B cell (primary cell): ENCODE results near the gene CDC5L. TPM values are rescaled to one million over a fixed set of nuclear protein-coding genes. Genes with fewer than 3 reads are reported as not detected.

Experiments used
- ATAC-seq: fragments of 200-7000 bp; cut with Tn5 transposase; one replicate; pipeline ENCODE4 v1.10.0; 2021; ENCODE audit warnings: low read depth, mild to moderate bottlenecking, moderate number of reproducible peaks, moderate library complexity
- CTCF ChIA-PET: fragments of 350-600 bp; sonication (Branson Sonifier 250); formaldehyde crosslinking; loops from one replicate; lab custom pipeline; 2021; ENCODE audit warnings: antibody characterized with exemption, inconsistent platforms; lab: Charles Lee
- POLR2A ChIA-PET: fragments of 350-600 bp; sonication (Branson Sonifier 250); formaldehyde crosslinking; loops from one replicate; lab custom pipeline; 2021; ENCODE audit warnings: antibody characterized with exemption; lab: Charles Lee
- DNase-seq: peaks from one replicate; pipeline ENCODE4 v3.0.0; 2013
- H2AFZ ChIP-seq: 2 replicates; pipeline ENCODE4 v1.6.1; 2012; ENCODE audit warnings: mild to moderate bottlenecking, low read depth, low read length; ENCODE audit not compliant: insufficient read depth, poor library complexity, severe bottlenecking
- H3K27ac ChIP-seq, 2 donors: 1 replicate in 1 of 2; 2 replicates in 1 of 2; pipeline ENCODE4 v1.5.1; 2012 to 2013; ENCODE audit warnings: low read length in 2 of 2, mild to moderate bottlenecking in 2 of 2, moderate library complexity in 1 of 2
- H3K27me3 ChIP-seq, 4 experiments: fragments of 200-600 bp in 1 of 4; sonication (generic) in 1 of 4; replicated peaks in 1 of 4; 1 replicate in 2 of 4; 2 replicates in 2 of 4; pipeline versions ENCODE4 v1.6.1 to v1.7.0; 2013 to 2016; ENCODE audit warnings: low read length in 3 of 4, mild to moderate bottlenecking in 2 of 4, mixed read lengths in 1 of 4, moderate library complexity in 1 of 4; ENCODE audit not compliant: insufficient read depth in 4 of 4, control insufficient read depth in 3 of 4; ENCODE audit errors: control extremely low read depth in 1 of 4
- H3K36me3 ChIP-seq, 2 experiments: replicated peaks in 1 of 2; 1 replicate in 1 of 2; 2 replicates in 1 of 2; pipeline versions ENCODE4 v1.6.1 to v1.7.1; 2013; ENCODE audit warnings: low read length in 1 of 2; ENCODE audit not compliant: insufficient read depth in 2 of 2, control insufficient read depth in 1 of 2; ENCODE audit errors: control extremely low read depth in 1 of 2, extremely low read depth in 1 of 2
- H3K4me1 ChIP-seq, 2 donors: fragments of 200-600 bp in 1 of 2; sonication (generic) in 1 of 2; 1 replicate in 1 of 2; 2 replicates in 1 of 2; pipeline versions ENCODE4 v1.5.1 to v1.6.1; 2013 to 2017; ENCODE audit warnings: low read length in 2 of 2; ENCODE audit not compliant: control insufficient read depth in 2 of 2, insufficient read depth in 2 of 2
- H3K4me2 ChIP-seq: replicated peaks from 2 replicates; pipeline ENCODE3; 2012; ENCODE audit warnings: mild to moderate bottlenecking, low read depth, low read length; ENCODE audit not compliant: poor library complexity, severe bottlenecking
- H3K4me3 ChIP-seq, 5 experiments: fragments of 200-600 bp in 1 of 5; sonication (generic) in 1 of 5; 1 replicate in 3 of 5; 2 replicates in 2 of 5; pipeline versions ENCODE4 v1.5.1 to v1.7.0; 2011 to 2016; ENCODE audit warnings: low read length in 4 of 5, mild to moderate bottlenecking in 4 of 5, low read depth in 2 of 5, control low read depth in 1 of 5, moderate library complexity in 1 of 5; ENCODE audit not compliant: insufficient read depth in 1 of 5; ENCODE audit errors: control extremely low read depth in 1 of 5, extremely low read depth in 1 of 5
- H3K79me2 ChIP-seq: fragments of 200-600 bp; sonication (generic); one replicate; pipeline ENCODE4 v1.6.0; 2016; ENCODE audit warnings: low read length; ENCODE audit not compliant: control insufficient read depth, insufficient read depth
- H3K9ac ChIP-seq: fragments of 200-600 bp; sonication (generic); 2 replicates; pipeline ENCODE4 v1.6.1; 2017; ENCODE audit warnings: mild to moderate bottlenecking, low read length, moderate library complexity
- H3K9me3 ChIP-seq, 3 donors: one replicate each; pipeline versions ENCODE4 v1.6.1 to v1.7.1; 2013; ENCODE audit warnings: low read length in 2 of 3; ENCODE audit not compliant: control insufficient read depth in 2 of 3, insufficient read depth in 1 of 3; ENCODE audit errors: control extremely low read depth in 1 of 3
- H4K20me1 ChIP-seq: 2 replicates; pipeline ENCODE4 v1.6.0; 2012; ENCODE audit warnings: mild to moderate bottlenecking, low read length; ENCODE audit not compliant: insufficient read depth, control insufficient read depth, poor library complexity, severe bottlenecking
- H3K27ac Mint-ChIP-seq: one replicate; pipeline ENCODE4 v1.8.0; 2021; ENCODE audit warnings: mixed read lengths
- H3K27me3 Mint-ChIP-seq: one replicate; pipeline ENCODE4 v1.8.0; 2021; ENCODE audit warnings: mixed read lengths
- H3K4me1 Mint-ChIP-seq: one replicate; pipeline ENCODE4 v1.8.0; 2021; ENCODE audit warnings: mixed read lengths
- H3K4me3 Mint-ChIP-seq: one replicate; pipeline ENCODE4 v1.8.0; 2021; ENCODE audit warnings: mixed read lengths
- H3K9me3 Mint-ChIP-seq: one replicate; pipeline ENCODE4 v1.8.0; 2022; ENCODE audit warnings: mixed read lengths; ENCODE audit not compliant: insufficient read depth
- CTCF ChIP-seq: fragments of 200-600 bp; IDR thresholded peaks from one replicate; pipeline ENCODE4 v1.8.0; 2022; ENCODE audit warnings: antibody characterized with exemption, mild to moderate bottlenecking
- EZH2 ChIP-seq: IDR thresholded peaks from 2 replicates; pipeline ENCODE4 v1.6.1; 2012; ENCODE audit warnings: borderline replicate concordance, low read depth, mild to moderate bottlenecking, moderate library complexity, low read length; ENCODE audit not compliant: insufficient read depth, poor library complexity, severe bottlenecking
- WGBS: methylation state at CpG from one replicate; pipeline ENCODE4 v1.1.5; 2013; ENCODE audit warnings: missing lambda C conversion rate; ENCODE audit not compliant: insufficient coverage; 5-methylcytosine and 5-hydroxymethylcytosine counted together
- intact Hi-C: fragments of 100-400 bp; cut with micrococcal nuclease; formaldehyde crosslinking; loops from one replicate; pipeline ENCODE4 v1.10.0; 2022
- polyA plus RNA-seq: library from polyadenylated mRNA; depleted of rRNA; stranded (reverse); fragments of >200 nt; gene quantifications from 2 replicates; pipeline ENCODE4 v1.2.3, GENCODE V29; 2012
- total RNA-seq, 2 donors: library from RNA; stranded (reverse); fragments of 120-200 nt in 1 of 2; gene quantifications; 1 replicate in 1 of 2; 2 replicates in 1 of 2; pipeline versions ENCODE4 v1.2.3 to v1.2.4, GENCODE V29; 2013 to 2022

The CDC5L gene
- total and polyA plus RNA-seq, 2 donors (not counting 1 experiment from before 2014, with no cell fraction given): 4.1 to 22.2 TPM

GRCh38 chr6:44472250-44472945, 84.9 kb downstream of the CDC5L start:
- intact Hi-C loops: no loop called here
- POLR2A ChIA-PET: no interaction called here
- Histone ChIP-seq H3K4me2 (no peak overlapping the region), H4K20me1 (no peaks in the 10 kb centered on the region), H2AFZ (no peak overlapping the region), H3K4me3 (no peak overlapping the region), H3K27ac (no peak overlapping the region), H3K36me3 (no peaks in the 10 kb centered on the region), H3K9ac (no peak overlapping the region), H3K79me2 (no peaks in the 10 kb centered on the region), H3K4me1 (peaks cover 0 to 6% of the 10 kb centered on the region in 2 donors), H3K27me3 (peaks cover 0 to 5% (median 0%) of the 10 kb centered on the region in 4 experiments), H3K9me3 (no peaks in the 10 kb centered on the region)
- H3K9me3 Mint-ChIP-seq: no peaks in the 10 kb centered on the region
- no peaks in the 10 kb centered on the region for H3K4me1 Mint-ChIP-seq
- H3K27ac Mint-ChIP-seq: no peak overlapping the region
- CTCF ChIA-PET: interaction anchor here (2.1 kb wide), 1 partner anchor 12 kb away, joined by 4 read pairs; no protein-coding TSS in a partner anchor
- no peak overlapping the region for H3K4me3 Mint-ChIP-seq
- 89% methylated on average over 12 of the region's 13 CpGs for WGBS
- DNase-seq: no peak
- no peak for TF ChIP-seq CTCF
- no peak for TF ChIP-seq EZH2
- ATAC-seq: no peak
- H3K27me3 Mint-ChIP-seq: peaks cover 16% of the 10 kb centered on the region
